Gastroesophageal sphincter (tissue), 4 donors: ENCODE results near the gene FRZB. TPM values are rescaled to one million over a fixed set of nuclear protein-coding genes. Genes with fewer than 3 reads are reported as not detected.

Source experiments
- ATAC-seq: fragments of 150-250 bp; one replicate; pipeline ENCODE4 v1.9.1; 2016; ENCODE audit warnings: mild to moderate bottlenecking, moderate library complexity
- H3K27ac ChIP-seq, 4 donors: fragments of 200-600 bp; sonication (generic) in 3 of 4; 1 replicate in 3 of 4; 2 replicates in 1 of 4; pipeline ENCODE4 v1.5.1; 2016 to 2019
- H3K27me3 ChIP-seq: fragments of 200-600 bp; sonication (generic); one replicate; pipeline ENCODE4 v1.5.1; 2019
- H3K36me3 ChIP-seq, 2 donors: fragments of 200-600 bp; sonication (generic); one replicate each; pipeline ENCODE4 v1.5.1; 2019; ENCODE audit warnings: control low read depth in 1 of 2
- H3K4me1 ChIP-seq, 3 donors: fragments of 200-600 bp; sonication (generic); 1 replicate in 2 of 3; 2 replicates in 1 of 3; pipeline ENCODE4 v1.5.1; 2016 to 2019; ENCODE audit warnings: control low read depth in 2 of 3
- H3K4me3 ChIP-seq, 2 donors: fragments of 200-600 bp; sonication (generic); one replicate each; pipeline ENCODE4 v1.5.1; 2019; ENCODE audit warnings: mild to moderate bottlenecking in 1 of 2, moderate library complexity in 1 of 2
- H3K9me3 ChIP-seq, 3 donors: fragments of 200-600 bp; sonication (generic); one replicate each; pipeline ENCODE4 v1.5.1; 2017 to 2019; ENCODE audit warnings: control low read depth in 2 of 3
- CTCF ChIP-seq, 4 experiments: fragments of 200-600 bp in 2 of 4; fragments of 450-650 bp in 2 of 4; sonication (generic) in 1 of 4; IDR thresholded peaks; one replicate each; pipeline ENCODE4 v1.5.1; 2017 to 2019; ENCODE audit warnings: antibody characterized with exemption in 4 of 4, mild to moderate bottlenecking in 2 of 4, moderate library complexity in 2 of 4
- EP300 ChIP-seq: sonication (generic); formaldehyde crosslinking; IDR thresholded peaks from one replicate; pipeline ENCODE4 v1.6.1; 2017; ENCODE audit warnings: antibody characterized with exemption, mild to moderate bottlenecking
- POLR2A ChIP-seq, 2 donors: fragments of 450-650 bp; IDR thresholded peaks; one replicate each; pipeline ENCODE4 v1.6.1; 2017; ENCODE audit warnings: antibody characterized with exemption in 2 of 2, mild to moderate bottlenecking in 2 of 2, moderate library complexity in 1 of 2
- POLR2AphosphoS5 ChIP-seq: sonication (generic); formaldehyde crosslinking; IDR thresholded peaks from one replicate; pipeline ENCODE4 v1.6.1; 2017; ENCODE audit warnings: antibody characterized with exemption
- WGBS, 2 donors: methylation state at CpG; one replicate each; pipeline ENCODE4 v1.1.5; 2018; ENCODE audit warnings: low coverage in 1 of 2; 5-methylcytosine and 5-hydroxymethylcytosine counted together
- total RNA-seq, 4 donors: library from RNA; depleted of rRNA; stranded (reverse); fragments of >200 nt; gene quantifications; one replicate each; pipeline ENCODE4 v1.1.0, GENCODE V29; 2016

FRZB gene
- total RNA-seq, 4 donors from 2014 or later, result 8.5 to 88.4 (median 18.6) TPM

GRCh38 chr2:182826064-182826463 lies 40.4 kb downstream of the FRZB start:
- no peaks in the 10 kb centered on the region for H3K9me3 ChIP-seq
- no peak overlapping the region for H3K4me3 ChIP-seq
- no peak for ATAC-seq
- no peaks in the 10 kb centered on the region for H3K36me3 ChIP-seq
- H3K27me3 ChIP-seq, result no peaks in the 10 kb centered on the region
- peak overlapping the region in 1 of 4 donors; percentile 62 for H3K27ac ChIP-seq
- WGBS, 2 donors, result 17 to 20% methylated on average over 1 of the region's 1 CpG
- H3K4me1 ChIP-seq, result peaks cover 0 to 53% (median 7%) of the 10 kb centered on the region in 3 donors
- TF ChIP-seq POLR2AphosphoS5, result no peak
- TF ChIP-seq POLR2A (IDR thresholded peaks at IDR 0.05), result no peak
- TF ChIP-seq CTCF (IDR thresholded peaks at IDR 0.05), result no peak
- no peak for TF ChIP-seq EP300

- Histone ChIP-seq H3K4me3 (no peak overlapping the region), H3K4me1 (peaks cover 0 to 58% (median 7%) of the 10 kb centered on the region in 3 donors), H3K36me3 (no peaks in the 10 kb centered on the region), H3K27me3 (no peaks in the 10 kb centered on the region), H3K9me3 (no peaks in the 10 kb centered on the region), H3K27ac (no peak overlapping the region)
- 74 to 77% methylated on average over 2 to 6 of the region's 6 CpGs for WGBS, 2 donors
- TF ChIP-seq CTCF (IDR thresholded peaks at IDR 0.05) (no peak), POLR2AphosphoS5 (no peak), EP300 (no peak), POLR2A (IDR thresholded peaks at IDR 0.05) (no peak)
- ATAC-seq, result no peak
Observed at GRCh38 chr2:182824767-182825158, 41.7 kb downstream of the FRZB start.

- H3K36me3 ChIP-seq, result no peaks in the 10 kb centered on the region
- 54 to 73% methylated on average over 5 of the region's 5 CpGs for WGBS, 2 donors
- ATAC-seq, result no peak
- H3K9me3 ChIP-seq, result no peaks in the 10 kb centered on the region
- no peak for TF ChIP-seq CTCF (IDR thresholded peaks at IDR 0.05)
- TF ChIP-seq POLR2A (IDR thresholded peaks at IDR 0.05), result no peak
- TF ChIP-seq EP300, result no peak
- TF ChIP-seq POLR2AphosphoS5, result no peak
- H3K4me1 ChIP-seq, result peaks cover 0 to 63% (median 7%) of the 10 kb centered on the region in 3 donors
- H3K27me3 ChIP-seq, result no peaks in the 10 kb centered on the region
- H3K4me3 ChIP-seq, result no peak overlapping the region
- H3K27ac ChIP-seq, result no peak overlapping the region
Observed at GRCh38 chr2:182824056-182824766, 42.2 kb downstream of the FRZB start.

GRCh38 chr2:182822733-182823132 lies 43.7 kb downstream of the FRZB start:
- H3K27ac ChIP-seq, result no peak overlapping the region

More at GRCh38 chr2:182822733-182823132, 43.7 kb downstream of the FRZB start:
- TF ChIP-seq POLR2A (IDR thresholded peaks at IDR 0.05) (no peak), CTCF (IDR thresholded peaks at IDR 0.05) (no peak), POLR2AphosphoS5 (no peak), EP300 (no peak)
- H3K4me3 ChIP-seq, result no peak overlapping the region
- H3K9me3 ChIP-seq, result no peaks in the 10 kb centered on the region
- H3K27me3 ChIP-seq, result no peaks in the 10 kb centered on the region
- WGBS, 2 donors, result 79 to 87% methylated on average over 2 of the region's 2 CpGs
- no peaks in the 10 kb centered on the region for H3K36me3 ChIP-seq
- no peak for ATAC-seq
- peaks cover 0 to 67% (median 4%) of the 10 kb centered on the region in 3 donors for H3K4me1 ChIP-seq
